Anterior cingulate cortex (tissue), 58 donors: ENCODE measurements around the gene SRD5A1.
A peak's percentile ranks its signal among the peaks of the same experiment; 100 is the strongest.

ENCODE experiments used
- DNase-seq, 58 donors: peaks; one replicate each; lab custom pipeline; 2025; lab: John Stamatoyannopoulos, UW

The SRD5A1 gene

GRCh38 chr5:6680922-6681321 lies 47.7 kb downstream of the SRD5A1 start:
- DNase-seq = no peak

GRCh38 chr5:6681682-6682081 lies 48.4 kb downstream of the SRD5A1 start:
- DNase-seq = no peak

- no peak for DNase-seq
Measured at GRCh38 chr5:6682239-6682638, 49.0 kb downstream of the SRD5A1 start.

- DNase-seq = no peak
Measured at GRCh38 chr5:6683241-6683640, 50.0 kb downstream of the SRD5A1 start.

- DNase-seq = no peak
Measured at GRCh38 chr5:6684075-6684474, 50.8 kb downstream of the SRD5A1 start.

GRCh38 chr5:6686501-6686900 lies 53.3 kb downstream of the SRD5A1 start:
- no peak for DNase-seq

- DNase-seq = no peak
Measured at GRCh38 chr5:6686915-6687409, 53.7 kb downstream of the SRD5A1 start.

- no peak for DNase-seq
Measured at GRCh38 chr5:6687505-6687904, 54.3 kb downstream of the SRD5A1 start.

- DNase-seq = no peak
Measured at GRCh38 chr5:6692906-6693305, 59.7 kb downstream of the SRD5A1 start.

- DNase-seq = no peak
Measured at GRCh38 chr5:6698696-6699095, 65.5 kb downstream of the SRD5A1 start.

- no peak for DNase-seq
Measured at GRCh38 chr5:6699357-6699756, 66.1 kb downstream of the SRD5A1 start.

GRCh38 chr5:6700074-6700684 lies 66.9 kb downstream of the SRD5A1 start:
- no peak for DNase-seq

- DNase-seq = no peak
Measured at GRCh38 chr5:6700685-6701355, 67.6 kb downstream of the SRD5A1 start.

- no peak for DNase-seq
Measured at GRCh38 chr5:6701491-6701890, 68.3 kb downstream of the SRD5A1 start.

GRCh38 chr5:6702633-6703032 lies 69.4 kb downstream of the SRD5A1 start:
- DNase-seq = no peak

GRCh38 chr5:6703806-6704205 lies 70.6 kb downstream of the SRD5A1 start:
- DNase-seq = no peak

GRCh38 chr5:6704361-6704851 lies 71.2 kb downstream of the SRD5A1 start:
- DNase-seq = peak in 1 of 58 donors; percentile 29

GRCh38 chr5:6705088-6705487 lies 71.8 kb downstream of the SRD5A1 start:
- no peak for DNase-seq

- DNase-seq = no peak
Measured at GRCh38 chr5:6705959-6706358, 72.7 kb downstream of the SRD5A1 start.

- DNase-seq = no peak
Measured at GRCh38 chr5:6707852-6708251, 74.6 kb downstream of the SRD5A1 start.

- DNase-seq = no peak
Measured at GRCh38 chr5:6708814-6709213, 75.6 kb downstream of the SRD5A1 start.

- DNase-seq = no peak
Measured at GRCh38 chr5:6710070-6710469, 76.8 kb downstream of the SRD5A1 start.
